GM21786 (cell line): ENCODE measurements around the gene SERPINB10.

Experiments used
- ATAC-seq: cut with Tn5 transposase; IDR thresholded peaks from one replicate; pipeline ENCODE4 v1.9.1; 2021; ENCODE audit not compliant: unreplicated experiment

The SERPINB10 gene, protein sequence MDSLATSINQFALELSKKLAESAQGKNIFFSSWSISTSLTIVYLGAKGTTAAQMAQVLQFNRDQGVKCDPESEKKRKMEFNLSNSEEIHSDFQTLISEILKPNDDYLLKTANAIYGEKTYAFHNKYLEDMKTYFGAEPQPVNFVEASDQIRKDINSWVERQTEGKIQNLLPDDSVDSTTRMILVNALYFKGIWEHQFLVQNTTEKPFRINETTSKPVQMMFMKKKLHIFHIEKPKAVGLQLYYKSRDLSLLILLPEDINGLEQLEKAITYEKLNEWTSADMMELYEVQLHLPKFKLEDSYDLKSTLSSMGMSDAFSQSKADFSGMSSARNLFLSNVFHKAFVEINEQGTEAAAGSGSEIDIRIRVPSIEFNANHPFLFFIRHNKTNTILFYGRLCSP

DNA sequence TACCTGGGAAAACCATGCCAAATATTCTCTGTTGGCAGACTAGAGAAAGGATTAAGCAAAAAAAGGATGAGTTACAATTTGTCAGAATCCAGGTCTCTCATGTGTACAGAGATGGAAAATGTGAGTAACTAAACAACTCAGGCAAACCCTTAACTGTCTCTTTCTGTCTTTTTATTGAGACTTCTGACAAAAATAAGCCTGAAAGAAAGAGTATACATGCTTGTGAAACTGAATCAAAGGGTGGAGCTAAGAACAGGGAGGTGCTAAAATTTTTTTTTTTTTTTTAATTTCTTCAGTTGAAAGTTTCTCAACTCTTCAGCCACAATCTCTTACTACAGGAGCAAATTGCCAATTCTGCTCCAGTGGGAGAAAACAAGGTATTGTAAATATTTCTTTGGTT lies at the start of gene SERPINB10:
Gene SERPINB10, plus strand, starts transcription at position 295 of the 400 bp plus-strand sequence. CDS start 7,553 bp downstream, outside the sequence.
- peak; percentile 53 for ATAC-seq

DNA sequence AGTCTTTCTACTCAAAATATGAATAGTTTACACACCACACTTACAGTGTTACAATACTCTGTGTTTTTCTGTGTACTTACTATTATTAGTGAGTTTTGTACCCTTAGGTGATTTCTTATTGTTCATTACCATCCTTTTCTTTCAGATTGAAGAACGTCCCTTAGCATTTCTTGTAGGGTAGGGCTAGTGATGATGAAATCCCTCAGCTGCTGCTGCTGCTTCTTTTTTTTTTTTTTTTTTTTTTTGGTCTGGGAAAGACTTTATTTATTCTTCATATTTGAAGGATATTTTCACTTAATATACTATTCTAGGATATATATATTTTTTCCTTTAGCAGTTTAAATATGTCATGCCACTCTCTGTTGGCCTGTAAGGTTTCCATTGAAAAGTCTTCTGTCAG lies 49.3 kb upstream of the SERPINB10 start:
- ATAC-seq = no peak

DNA sequence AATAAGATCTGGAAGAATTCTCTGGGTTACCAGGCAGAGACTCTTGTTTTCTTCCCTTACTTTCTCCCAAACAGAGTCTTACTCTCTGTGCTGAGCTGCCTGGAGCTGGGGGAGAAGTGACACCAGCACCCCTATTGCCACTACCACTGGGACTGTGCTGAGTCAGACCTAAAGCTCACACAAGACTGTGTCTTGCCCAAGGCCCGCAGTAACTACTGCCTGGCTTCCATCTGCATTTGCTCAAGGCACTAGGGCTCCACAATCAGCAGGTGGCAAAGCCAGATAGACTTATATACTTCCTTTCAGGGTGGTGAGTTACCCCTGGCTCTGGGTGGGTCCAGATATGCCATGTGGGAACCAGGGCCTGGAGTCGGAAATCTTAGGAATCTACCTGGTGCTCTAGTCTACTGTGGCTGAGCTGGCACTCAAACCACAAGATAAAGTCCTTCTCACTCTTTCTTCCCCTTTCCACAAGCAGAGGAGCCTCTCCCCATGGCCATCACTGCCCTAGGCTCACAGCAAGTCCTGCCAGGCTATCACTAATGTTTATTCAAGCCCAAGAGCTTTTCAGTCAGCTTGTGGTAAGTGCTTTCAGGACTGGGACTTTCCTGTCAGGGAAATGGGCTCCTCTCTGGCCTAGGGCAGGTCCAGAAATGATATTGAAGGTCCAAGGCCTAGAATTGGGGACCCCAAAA lies 47.8 kb upstream of the SERPINB10 start:
- no peak for ATAC-seq

DNA sequence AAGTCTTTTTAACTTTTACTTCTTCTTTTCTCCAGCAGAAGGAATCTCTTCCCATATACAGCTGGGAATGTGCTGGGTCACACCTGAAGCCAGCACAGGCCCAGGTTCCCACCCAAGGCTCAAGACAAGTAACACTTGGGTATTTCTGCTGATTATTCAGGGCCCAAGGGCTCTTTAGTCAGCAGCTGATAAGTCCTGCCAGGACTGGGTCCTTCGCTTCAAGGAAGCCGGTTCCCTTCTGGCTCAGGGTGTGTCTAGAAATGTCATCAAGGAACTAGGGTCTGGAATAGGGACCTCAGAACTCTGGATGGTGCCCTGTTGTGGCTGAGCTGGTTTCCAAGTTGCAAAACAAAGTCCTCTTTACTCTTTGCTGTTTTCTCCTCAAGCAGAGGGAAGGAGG lies 47.2 kb upstream of the SERPINB10 start:
- ATAC-seq = no peak

DNA sequence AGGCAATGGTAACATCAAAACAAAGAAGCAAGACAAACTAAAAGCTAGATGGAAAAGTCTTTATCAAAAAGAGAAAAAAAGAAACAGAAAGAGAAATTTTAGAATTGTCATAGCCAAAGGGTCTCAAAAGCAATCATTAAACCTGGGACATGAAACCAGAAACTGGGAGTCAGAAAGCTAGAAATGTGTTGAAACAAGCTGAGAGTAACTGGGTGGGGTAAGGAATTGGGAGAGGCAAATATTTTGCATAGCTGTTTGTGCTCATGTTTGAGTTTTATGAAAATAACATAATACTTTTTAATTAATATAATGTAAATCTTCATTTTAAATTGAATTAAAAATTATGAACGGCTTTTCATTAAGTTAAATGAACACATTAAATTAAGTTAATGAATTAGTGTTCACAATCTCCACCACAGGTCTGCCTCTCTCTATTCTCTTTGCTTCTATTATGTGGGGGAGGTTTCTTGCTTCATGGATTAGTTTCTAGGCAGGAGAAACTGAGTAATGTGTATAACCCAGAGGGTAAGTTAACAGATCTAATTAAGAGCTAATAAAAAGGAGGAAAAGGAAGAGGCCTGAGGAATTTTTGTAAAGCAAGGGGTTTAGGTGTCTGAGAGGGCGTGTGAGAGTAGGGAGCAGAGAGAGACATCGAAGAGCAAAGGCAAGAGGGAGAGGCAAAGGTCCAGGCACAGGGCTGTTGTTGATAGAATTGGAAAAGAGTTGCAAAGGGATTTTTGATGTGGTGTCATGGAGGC lies 40.2 kb upstream of the SERPINB10 start:
- no peak for ATAC-seq

DNA sequence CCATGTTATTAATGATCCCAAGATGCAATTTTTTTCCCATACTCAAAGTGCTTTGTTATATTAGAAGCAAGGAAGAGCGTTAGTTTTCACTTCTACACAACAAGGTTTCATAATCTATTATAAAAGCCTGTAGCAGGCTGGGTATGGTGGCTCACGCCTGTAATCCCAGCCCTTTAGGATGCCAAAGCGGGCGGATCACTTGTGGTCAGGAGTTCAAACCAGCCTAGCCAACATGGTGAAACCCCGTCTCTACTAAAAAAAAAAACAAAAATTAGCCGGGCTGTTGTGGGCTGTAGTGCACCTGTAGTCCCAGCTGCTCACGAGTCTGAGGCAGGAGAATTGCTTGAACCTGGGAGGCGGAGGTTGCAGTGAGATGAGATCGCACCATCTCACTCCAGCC lies 39.2 kb upstream of the SERPINB10 start:
- no peak for ATAC-seq

DNA sequence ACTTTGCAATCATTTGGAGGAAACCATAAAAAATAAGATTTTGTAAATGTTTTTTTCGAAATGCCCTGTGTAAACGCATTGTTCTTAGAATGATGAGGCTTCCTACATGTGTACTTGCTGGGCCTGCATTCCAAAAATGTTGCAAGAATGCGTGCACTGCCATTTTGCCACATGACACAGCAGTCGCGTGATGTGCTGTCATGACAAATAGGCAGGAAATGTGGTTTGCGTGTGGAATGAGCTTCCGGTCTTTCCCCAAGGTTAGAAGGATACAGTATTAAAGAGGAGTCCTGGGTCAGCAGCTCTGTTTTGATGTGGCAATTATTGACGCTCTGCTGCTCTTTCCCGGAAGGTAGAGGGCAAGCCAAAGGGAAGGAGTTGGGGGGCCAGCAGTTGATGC lies 38.4 kb upstream of the SERPINB10 start:
- no peak for ATAC-seq

DNA sequence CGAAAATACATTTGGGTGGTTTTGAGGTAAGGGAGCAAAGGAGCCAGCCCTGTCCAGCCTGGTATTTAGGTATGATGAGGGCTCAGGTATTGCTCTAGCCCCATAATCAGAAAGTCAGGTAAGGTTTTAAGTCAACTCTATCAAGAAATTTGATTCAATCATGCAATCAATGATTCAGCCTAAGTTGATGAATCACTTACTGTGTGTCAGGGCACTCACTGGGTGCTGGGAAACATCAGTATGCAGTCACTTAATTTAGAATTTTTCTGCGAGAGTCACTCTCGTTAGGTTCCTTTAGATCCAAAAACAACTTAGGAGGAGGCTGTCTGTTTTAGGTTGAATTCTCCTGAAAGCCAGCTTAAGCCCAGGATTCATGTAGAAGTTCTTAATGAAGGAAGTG lies 37.9 kb upstream of the SERPINB10 start:
- ATAC-seq = no peak

DNA sequence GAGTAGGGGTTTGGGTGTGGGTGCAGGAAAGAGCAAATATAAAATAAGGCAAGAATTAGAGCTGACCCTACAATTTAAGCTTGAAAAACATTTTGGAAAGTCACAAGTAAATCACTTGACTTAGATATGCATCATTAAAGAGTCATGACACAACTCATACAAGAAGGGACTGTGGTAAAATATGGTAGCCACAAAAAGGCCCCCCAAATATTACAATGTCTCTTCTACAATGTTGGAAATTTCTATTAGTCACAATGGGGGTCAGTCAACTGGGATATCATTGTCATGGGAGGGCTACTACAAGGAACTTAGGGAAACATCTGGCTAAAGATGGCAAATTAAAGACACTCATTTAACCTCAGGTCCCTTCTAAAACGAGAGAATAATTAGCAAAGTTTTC lies 35.9 kb upstream of the SERPINB10 start:
- no peak for ATAC-seq

DNA sequence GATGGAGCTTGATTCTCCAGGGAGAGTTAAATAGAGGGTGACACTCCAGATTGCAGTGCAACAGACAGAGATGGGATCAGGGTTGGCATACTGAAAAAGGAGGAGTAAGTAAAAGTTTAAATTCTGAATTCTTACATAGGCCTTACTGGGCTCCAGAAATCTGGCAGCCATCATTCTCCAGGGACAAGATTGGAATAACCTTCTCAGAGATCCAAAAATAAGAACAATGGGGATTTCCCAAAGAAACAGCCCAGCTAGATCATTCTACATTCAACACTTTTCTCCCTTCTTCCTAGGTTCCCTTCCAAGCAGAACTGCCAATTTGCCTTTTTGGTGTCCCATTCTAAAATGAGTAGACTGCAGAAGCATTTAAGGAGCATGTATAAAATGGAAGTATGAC lies 35.2 kb upstream of the SERPINB10 start:
- ATAC-seq = no peak

DNA sequence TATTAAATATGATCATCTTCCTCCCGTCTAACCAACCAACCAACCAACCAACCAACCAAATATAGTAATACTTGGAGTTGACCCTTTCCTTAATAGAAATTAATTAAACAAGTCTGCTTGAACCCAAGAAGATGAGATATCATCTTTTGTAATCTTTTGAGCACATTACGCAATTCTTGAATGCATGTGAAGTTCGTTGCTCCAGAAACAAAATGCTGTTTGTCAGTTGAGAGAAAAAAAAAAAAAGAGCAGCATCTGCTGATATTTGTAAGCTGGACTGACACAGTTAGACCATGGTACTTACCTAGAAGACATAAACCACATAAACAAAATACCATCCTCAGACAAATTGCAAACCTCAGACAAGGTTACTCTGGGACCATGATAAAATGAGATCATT lies 29.4 kb upstream of the SERPINB10 start:
- no peak for ATAC-seq

DNA sequence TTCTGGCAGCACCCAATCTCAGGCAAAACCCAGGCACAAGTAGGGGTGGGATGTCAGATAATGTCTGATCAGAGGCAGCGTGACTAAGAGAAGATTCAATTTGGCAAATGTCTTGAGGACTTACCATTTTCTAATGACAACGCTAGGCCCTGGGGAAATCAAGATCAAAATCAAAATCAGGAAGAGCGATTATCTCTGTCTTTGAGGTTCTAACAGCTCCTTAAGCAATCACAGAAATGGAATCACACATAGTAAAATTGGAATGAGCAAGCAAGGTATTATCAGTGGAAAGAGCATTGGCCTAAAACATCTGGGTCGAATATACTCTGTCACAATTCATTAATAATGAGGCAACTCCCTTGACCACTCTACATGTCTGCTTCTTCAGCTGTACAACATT lies 28.8 kb upstream of the SERPINB10 start:
- ATAC-seq = no peak

DNA sequence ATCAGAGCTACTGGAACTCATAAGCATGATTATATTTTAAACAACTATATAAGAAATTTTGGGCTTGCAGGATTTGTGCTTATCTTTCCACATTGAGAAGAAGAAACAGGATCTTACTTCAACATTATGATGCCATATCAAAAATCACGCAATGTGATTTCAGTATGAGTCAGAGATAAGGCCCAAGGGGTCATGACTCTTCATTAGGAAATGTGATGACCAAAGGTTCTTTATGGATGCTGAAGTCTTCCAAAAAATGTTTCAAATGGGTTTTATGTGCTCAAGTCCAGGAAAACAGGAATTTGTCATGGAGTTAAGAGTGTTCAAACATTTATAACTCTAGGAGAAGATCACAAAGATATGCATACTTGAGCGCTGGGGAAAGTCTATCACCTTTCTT lies 28.0 kb upstream of the SERPINB10 start:
- no peak for ATAC-seq

DNA sequence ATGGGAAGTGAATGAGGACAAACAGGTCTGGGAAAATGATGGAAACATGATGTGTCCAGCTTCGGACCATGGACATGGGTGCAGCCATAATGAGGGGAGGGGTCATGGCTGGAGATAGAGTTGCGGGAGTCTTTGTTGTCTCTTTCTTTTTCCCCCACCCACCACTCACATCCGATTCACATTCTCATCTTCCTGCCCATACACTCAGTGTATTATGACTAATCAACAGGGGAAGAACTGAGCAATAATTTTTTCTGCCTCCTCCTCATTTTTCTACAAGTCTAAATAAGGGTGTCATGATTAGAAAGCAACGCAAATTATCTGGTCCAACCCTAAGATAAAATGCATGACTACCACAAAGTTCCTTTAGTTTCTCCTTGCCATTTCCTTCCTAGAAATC lies 25.9 kb upstream of the SERPINB10 start:
- ATAC-seq = no peak

DNA sequence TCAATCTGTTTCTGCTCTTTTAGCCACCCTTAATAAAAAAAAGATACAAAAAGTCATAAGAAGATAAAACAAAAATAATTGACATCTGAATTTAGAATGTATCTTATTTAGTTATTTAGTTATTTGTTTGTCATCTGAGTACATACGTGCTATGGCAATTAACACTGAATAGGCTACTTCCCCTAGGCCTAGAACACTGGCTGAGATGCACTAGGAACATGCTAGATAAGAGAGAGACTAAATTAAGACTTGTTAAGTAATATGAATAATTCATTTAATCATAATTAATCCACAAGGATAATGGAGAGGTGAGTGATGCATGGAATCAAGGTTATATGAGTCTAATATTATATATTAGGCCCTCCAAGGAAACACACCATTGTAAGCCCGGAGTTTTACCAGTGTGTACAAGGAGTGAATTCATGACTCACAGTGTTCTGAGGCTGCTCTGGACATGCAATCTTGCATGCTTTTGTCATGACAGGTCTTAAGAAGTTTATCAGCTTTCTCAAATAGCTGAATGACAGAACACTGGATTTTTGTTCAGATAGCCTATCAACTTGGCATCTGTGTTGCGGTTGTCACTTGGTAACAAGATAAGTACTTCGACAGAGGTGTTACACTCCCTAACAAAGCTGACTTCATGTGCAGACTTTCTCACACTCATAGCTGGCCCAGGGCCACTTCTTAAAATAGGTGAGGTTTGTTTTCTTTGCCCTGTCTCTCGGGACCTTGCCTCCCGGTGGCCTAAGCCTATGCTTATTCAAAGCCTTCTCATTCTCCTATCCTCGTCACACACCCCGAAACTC lies 25.2 kb upstream of the SERPINB10 start:
- no peak for ATAC-seq

DNA sequence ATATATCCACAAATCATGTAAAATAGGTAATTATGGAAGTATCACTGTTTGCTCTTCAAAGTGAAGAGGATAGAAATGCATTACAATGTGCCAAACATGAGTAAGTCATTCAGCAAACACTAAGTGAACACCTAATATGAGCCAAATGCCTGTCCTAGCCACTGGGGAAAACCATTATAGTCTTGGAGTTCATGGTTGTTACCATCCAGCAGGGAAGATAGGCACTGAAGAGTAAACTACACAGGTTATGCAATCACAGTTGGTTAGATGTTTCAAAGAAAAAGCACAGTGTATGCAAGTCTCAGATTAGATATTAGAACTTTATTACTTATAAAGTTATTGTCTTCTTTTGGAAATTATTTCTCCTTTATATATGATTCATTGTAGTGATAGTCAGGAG lies 24.1 kb upstream of the SERPINB10 start:
- ATAC-seq = no peak

DNA sequence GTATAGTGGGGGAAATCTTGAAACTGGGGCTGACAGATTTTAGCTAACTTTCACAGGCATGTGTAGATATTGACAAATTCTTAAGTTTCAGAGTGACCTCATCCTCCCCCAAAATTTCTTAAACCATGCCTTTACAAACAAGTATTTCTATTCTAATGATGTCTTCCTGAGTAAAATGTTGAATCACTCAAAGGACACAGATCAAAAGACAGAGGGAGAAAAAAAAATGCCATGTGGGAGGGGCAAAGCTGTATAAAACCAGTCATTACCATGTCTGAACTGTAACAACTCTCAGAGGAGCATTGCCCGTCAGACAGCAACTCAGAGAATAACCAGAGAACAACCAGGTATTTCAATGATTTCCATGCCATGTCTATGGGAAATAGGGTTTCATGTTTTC lies 20.3 kb upstream of the SERPINB10 start, which contains the start of gene SERPINB2:
Gene SERPINB2, plus strand, starts transcription at position 282 of the 400 bp plus-strand sequence. CDS start 3,740 bp downstream, outside the sequence.
- ATAC-seq = no peak

DNA sequence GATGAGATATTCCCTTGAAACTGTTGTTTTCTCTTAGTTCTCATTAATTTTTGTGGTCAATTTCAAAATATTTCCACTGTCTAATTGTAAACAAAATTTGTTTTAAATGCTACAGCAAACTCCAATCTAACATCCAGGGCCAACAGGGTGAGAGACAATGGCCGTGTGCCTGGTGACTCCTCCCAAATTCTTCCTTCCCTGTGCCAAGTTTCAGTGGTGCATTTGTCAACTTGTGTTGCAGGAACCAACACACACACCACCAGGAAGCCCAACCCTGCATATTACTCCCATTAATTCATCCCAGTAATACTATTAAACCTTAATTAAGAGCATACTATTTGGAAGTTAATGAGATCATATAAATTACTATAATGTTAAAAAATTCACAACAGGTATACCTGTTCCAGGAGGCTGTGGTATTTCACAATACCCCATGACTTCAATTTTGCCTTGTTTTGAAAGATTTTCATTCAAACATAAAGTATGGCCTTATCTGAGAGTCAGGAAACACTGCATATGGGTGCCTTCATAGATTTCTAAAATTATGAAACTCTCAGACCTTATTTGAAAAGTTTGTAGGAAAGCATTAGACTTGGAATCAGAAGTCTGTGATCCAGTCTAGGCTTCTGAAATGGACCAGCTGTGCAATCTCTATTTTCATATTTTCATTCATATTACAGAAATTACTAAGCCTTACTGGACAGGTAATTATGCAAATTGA lies 19.1 kb upstream of the SERPINB10 start:
- ATAC-seq = no peak

DNA sequence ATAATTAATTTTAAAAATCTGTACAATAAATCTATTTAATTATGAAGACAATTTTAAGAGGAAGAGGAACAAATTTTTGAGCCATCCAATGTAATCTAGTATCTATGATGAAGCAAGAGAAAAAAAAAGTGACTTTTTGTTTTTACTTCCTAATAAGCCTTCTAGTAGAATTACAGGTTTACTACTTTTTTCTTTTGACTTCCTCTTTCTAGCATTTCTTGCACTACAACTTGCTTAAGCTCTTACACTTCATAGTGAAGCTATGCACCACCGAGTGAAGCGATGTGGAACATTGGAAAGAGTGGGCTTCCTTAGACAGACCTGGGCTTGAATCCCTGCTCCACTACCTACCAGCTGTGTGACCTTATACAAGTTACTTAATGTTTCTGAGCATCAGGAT lies 18.1 kb upstream of the SERPINB10 start:
- no peak for ATAC-seq
